Memory B cell (primary cell): ENCODE data around the gene DCPS.
A peak's percentile ranks its signal among the peaks of the same experiment; 100 is the strongest.
"Not testable (repeated sequence)": the region's sequence is repeated elsewhere in the genome, so short reads cannot be mapped to it uniquely, and the experiment has no call there.

Experiments used
- ATAC-seq: fragments of 150-1000 bp; cut with Tn5 transposase; 2 replicates; pipeline ENCODE4 v1.10.0; 2021; ENCODE audit warnings: low read depth, mild to moderate bottlenecking, moderate library complexity
- DNase-seq, 2 donors: peaks; one replicate each; pipeline ENCODE4 v3.0.0; 2022; ENCODE audit warnings: low spot score in 2 of 2
- H3K27ac Mint-ChIP-seq: one replicate; pipeline ENCODE4 v1.8.0; 2022; ENCODE audit warnings: mild to moderate bottlenecking, moderate library complexity, mixed read lengths
- H3K27me3 Mint-ChIP-seq: one replicate; pipeline ENCODE4 v1.8.0; 2022; ENCODE audit warnings: mixed read lengths
- H3K36me3 Mint-ChIP-seq: one replicate; pipeline ENCODE4 v1.8.0; 2022; ENCODE audit warnings: mild to moderate bottlenecking, mixed read lengths
- H3K4me1 Mint-ChIP-seq: one replicate; pipeline ENCODE4 v1.8.0; 2022; ENCODE audit warnings: mixed read lengths
- H3K4me3 Mint-ChIP-seq: one replicate; pipeline ENCODE4 v1.8.0; 2022; ENCODE audit warnings: mild to moderate bottlenecking, moderate library complexity, mixed read lengths
- H3K9me3 Mint-ChIP-seq: one replicate; pipeline ENCODE4 v1.8.0; 2022; ENCODE audit warnings: mixed read lengths

DCPS gene

DNA sequence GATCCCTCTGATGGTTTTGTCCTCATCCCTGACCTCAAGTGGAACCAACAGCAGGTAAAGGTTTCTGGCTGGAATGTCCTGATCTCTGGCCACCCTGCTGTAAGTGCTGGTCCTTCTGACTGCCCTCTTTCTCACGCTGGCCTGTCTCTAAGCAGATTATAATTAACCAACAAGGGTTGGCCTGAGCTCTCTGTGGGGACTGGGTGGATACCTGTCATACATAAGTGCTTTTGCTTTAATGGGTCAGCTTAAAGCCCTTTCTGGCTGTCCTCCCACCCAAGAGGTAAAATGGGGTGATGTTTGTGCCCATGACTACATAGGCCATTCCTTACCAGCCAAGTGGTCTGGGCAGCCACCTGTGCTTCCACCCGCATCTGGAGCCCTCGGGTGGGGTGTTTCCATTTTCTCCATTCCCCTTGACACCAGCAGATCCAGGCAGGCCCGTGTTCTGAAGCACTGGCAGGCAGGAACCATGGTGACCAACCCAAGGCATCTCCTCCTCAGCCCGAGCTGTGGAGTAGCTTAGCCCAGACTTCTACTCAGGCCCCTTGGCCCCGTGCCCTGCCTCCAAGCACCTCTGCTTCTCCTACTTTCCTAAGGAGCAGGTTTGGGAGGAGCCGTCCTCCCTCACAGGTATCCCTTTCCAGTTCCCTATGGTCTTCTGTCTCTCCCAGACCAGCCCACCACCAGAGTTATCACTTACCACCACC is 34.6 kb downstream of the DCPS start:
- Mint-ChIP-seq H3K27me3 (no peaks in the 10 kb centered on the region), H3K9me3 (no peaks in the 10 kb centered on the region), H3K36me3 (peaks cover 41% of the 10 kb centered on the region)

DNA sequence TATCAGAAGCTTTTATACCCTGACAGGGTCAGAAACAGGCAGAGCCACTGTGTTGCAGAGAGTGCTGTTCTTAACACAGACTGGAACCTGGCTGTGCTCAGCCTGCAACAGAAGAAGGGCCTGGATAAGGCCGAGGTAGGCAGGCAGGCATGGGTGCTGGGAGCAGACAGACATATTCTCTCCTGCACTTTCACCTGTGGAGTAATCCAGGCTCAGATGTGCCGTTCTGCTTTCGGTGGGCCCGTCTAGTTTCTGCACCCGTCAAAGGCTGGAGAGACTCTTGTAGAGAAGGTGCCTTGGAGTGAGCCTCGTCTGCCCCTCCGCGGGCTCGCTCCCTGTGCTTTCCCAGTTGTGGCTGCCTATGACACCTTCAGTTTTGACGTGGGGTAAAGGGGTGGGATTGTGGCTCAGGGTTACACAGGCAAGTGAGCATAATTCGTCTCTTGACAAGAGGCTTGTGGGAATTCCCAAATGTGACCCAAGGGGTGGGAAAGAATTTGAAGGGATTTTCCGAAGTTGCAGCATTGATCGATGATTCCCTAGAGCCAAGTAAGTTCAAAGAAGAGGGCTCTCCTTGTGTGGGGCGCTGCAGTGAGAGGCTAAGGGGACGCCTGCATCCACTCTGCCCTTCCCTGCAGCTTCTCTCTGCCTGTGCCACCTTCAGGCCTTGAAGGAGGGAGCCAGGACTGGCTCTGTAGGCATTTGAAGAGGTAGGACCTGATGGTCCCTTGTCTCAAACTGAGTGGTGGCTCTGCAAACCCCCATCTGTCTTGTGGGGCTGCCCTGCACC is 35.4 kb downstream of the DCPS start:
- Mint-ChIP-seq H3K9me3 (no peaks in the 10 kb centered on the region), H3K36me3 (peaks cover 40% of the 10 kb centered on the region), H3K4me3 (no peak overlapping the region), H3K27ac (peak overlapping the region; percentile 28), H3K4me1 (peaks cover 3% of the 10 kb centered on the region), H3K27me3 (no peaks in the 10 kb centered on the region)
- no peak for DNase-seq
- no peak for ATAC-seq

More for the DNA sequence above, 34.6 kb downstream of the DCPS start:
- ATAC-seq, result no peak
- Mint-ChIP-seq H3K27ac (no peak overlapping the region), H3K4me1 (peaks cover 3% of the 10 kb centered on the region), H3K4me3 (no peak overlapping the region)
- no peak for DNase-seq

DNA sequence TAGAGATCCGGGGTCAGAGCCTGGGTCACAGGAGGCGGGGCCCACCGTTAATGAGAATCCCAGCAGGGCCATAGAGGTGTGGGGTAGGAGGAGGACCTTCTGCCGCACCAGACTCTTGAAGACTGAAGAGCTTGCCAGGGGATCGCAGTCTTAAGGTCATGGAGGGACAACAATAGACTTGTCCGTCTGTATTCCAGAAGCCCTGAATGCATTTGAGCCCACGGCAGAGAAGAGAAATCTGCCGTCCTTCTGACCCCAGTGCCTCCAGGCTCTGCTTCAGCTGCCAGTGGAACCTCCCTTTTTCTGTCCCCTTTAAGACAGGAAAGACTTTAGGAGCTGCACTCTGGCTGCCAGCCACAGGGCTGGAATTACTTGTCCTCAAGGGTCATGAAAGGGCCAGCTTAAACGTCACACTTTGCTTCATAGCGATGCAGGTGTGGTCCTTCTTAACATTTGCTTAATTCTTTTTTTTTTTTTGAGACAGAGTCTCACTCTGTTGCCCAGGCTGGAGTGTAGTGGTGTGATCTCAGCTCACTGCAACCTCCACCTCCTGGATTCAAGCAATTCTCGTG is 36.1 kb downstream of the DCPS start:
- no peak for DNase-seq
- Mint-ChIP-seq H3K27ac (no peak overlapping the region), H3K36me3 (peaks cover 41% of the 10 kb centered on the region), H3K9me3 (no peaks in the 10 kb centered on the region), H3K4me3 (no peak overlapping the region), H3K4me1 (peaks cover 3% of the 10 kb centered on the region), H3K27me3 (no peaks in the 10 kb centered on the region)
- no peak for ATAC-seq

DNA sequence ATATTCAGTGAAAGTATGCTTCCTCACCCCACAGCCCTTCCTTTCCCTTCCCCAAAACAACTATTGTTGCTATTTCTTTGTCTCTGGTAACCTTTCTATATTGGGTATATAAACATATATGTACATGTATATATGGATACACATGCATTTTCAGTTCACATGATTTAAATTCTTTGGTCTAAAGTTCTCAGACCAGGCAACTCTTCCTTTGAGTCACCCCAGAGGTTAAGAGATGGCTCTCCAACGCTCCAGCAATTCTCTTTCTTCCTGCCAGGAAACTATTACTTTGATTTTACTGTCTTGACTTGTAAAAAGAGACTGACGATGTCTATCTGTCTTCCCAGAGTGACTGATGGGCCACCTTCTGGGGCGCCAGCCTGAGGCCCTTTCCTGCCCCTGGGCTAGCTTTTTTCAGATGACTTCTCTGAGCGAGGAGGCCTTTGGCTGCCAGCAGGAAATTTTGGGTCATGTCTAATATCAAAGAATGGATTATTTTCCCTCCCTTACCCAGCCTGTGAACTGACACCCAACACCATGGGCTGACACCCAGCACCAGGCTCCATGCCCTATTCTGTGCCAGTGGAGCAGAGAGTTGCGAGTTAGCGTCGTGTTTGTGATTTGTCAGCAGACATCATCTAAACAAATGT is 37.2 kb downstream of the DCPS start:
- ATAC-seq (no peak), DNase-seq (no peak)
- H3K4me1 Mint-ChIP-seq, result peaks cover 3% of the 10 kb centered on the region
- H3K27ac Mint-ChIP-seq, result no peak overlapping the region
- H3K4me3 Mint-ChIP-seq, result no peak overlapping the region
- peaks cover 42% of the 10 kb centered on the region for H3K36me3 Mint-ChIP-seq
- no peaks in the 10 kb centered on the region for H3K9me3 Mint-ChIP-seq
- H3K27me3 Mint-ChIP-seq, result no peaks in the 10 kb centered on the region

DNA sequence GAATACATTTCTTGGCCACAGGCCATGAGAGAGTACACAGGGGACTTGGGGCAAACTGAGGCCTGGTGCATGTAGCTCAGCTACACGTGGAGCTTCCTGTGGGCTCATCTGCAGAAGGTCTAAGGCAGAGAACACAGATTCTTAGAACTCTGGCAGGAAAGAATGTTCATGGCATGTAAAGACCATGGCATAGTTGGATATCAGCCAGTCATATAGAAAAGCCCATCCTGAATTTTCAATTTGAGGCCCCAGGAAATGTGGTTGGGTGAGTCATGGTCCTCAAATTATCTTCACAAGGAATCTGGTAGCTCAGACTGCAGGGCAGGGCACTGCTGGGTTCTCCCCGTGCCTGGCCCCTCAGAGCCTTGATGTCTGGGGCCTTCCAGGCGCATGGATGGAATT is 37.9 kb downstream of the DCPS start:
- Mint-ChIP-seq H3K9me3 (no peaks in the 10 kb centered on the region), H3K4me3 (no peak overlapping the region), H3K27ac (no peak overlapping the region), H3K4me1 (no peaks in the 10 kb centered on the region), H3K36me3 (peaks cover 38% of the 10 kb centered on the region), H3K27me3 (no peaks in the 10 kb centered on the region)
- DNase-seq, result no peak
- ATAC-seq, result no peak

DNA sequence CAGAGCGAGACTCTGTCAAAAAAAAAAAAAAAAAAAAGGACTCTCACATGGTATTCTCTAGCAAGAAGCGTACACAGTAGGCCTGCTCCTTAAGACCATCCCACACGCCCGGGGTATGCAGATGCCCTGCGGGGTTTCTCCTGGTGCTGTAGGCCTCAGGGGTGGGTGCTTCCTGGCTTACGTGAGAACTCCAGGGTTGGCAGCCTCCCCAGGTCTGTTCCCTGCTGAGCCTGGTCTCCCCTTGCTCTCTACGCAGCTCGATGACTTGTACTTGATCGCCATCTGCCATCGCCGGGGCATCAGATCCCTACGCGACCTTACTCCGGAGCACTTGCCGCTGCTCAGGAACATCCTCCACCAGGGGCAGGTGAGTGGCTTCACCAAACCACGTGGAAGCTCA is 39.2 kb downstream of the DCPS start:
- Mint-ChIP-seq H3K9me3 (no peaks in the 10 kb centered on the region), H3K36me3 (peaks cover 38% of the 10 kb centered on the region), H3K4me3 (no peak overlapping the region), H3K27me3 (no peaks in the 10 kb centered on the region), H3K4me1 (no peaks in the 10 kb centered on the region), H3K27ac (no peak overlapping the region)
- DNase-seq, result no peak
- no peak for ATAC-seq

DNA sequence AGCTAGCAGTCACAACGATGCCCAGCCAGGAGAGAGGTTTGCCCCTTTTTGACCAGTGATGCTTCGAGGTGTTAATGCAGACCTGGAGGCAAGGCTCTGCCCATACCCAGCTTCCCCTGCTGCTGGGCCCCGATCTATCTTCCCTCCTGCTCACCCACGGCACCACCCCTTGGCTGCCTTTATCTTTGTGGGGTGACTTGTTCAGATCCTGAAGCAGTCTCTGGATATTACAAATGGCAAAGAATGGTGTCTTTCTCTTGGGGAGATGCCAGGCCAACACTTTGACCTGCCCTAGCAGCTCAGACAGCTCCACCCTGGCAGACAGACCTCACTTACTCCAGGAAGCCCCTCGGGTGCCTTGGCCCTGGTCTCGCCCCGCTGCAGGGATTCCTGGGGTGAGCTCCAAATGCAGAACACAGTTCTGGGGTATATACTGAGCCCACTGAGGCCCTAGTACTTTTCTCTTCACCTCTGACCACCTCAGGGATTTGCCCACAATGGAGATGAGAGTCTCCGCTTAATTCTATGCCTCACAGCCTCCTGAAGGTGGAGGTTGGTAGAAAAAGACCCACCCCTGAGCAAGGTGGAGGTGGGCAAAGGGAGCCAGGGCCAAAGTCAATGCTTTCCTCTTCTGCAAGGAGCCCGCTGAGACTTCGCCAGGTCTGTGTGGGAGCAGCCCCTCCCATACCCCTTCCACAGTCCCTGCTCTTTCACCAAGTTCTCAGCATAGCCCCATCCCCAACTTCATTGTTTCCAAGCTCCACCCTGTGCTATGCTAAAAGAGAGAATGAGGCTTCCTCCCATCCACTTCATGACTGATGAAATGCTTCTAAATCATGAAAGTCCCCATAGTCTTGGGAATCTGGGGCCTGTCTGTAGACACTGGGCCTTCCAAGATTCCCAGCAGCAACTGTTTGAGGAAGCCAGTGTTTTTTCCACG is 40.6 kb downstream of the DCPS start:
- H3K36me3 Mint-ChIP-seq, result peaks cover 28% of the 10 kb centered on the region
- no peaks in the 10 kb centered on the region for H3K27me3 Mint-ChIP-seq
- H3K9me3 Mint-ChIP-seq, result no peaks in the 10 kb centered on the region
- DNase-seq (no peak), ATAC-seq (no peak)
- H3K4me3 Mint-ChIP-seq, result no peak overlapping the region
- no peaks in the 10 kb centered on the region for H3K4me1 Mint-ChIP-seq
- peak overlapping the region; percentile 42 for H3K27ac Mint-ChIP-seq

DNA sequence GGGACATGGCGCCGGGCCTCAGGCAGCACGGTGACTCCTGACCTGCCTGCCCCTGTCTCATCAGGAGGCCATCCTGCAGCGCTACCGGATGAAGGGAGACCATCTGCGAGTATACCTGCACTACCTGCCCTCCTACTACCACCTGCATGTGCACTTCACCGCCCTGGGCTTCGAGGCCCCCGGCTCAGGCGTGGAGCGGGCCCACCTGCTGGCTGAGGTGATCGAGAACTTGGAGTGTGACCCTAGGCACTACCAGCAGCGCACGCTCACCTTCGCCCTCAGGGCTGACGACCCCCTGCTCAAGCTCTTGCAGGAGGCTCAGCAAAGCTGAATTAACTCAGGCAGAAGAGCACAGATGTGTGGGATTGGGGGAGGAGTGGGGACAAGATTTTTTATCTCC is 41.4 kb downstream of the DCPS start:
- Mint-ChIP-seq H3K4me3 (no peak overlapping the region), H3K4me1 (no peaks in the 10 kb centered on the region), H3K27ac (no peak overlapping the region), H3K9me3 (no peaks in the 10 kb centered on the region), H3K36me3 (peaks cover 28% of the 10 kb centered on the region), H3K27me3 (no peaks in the 10 kb centered on the region)
- no peak for DNase-seq
- ATAC-seq, result no peak

DNA sequence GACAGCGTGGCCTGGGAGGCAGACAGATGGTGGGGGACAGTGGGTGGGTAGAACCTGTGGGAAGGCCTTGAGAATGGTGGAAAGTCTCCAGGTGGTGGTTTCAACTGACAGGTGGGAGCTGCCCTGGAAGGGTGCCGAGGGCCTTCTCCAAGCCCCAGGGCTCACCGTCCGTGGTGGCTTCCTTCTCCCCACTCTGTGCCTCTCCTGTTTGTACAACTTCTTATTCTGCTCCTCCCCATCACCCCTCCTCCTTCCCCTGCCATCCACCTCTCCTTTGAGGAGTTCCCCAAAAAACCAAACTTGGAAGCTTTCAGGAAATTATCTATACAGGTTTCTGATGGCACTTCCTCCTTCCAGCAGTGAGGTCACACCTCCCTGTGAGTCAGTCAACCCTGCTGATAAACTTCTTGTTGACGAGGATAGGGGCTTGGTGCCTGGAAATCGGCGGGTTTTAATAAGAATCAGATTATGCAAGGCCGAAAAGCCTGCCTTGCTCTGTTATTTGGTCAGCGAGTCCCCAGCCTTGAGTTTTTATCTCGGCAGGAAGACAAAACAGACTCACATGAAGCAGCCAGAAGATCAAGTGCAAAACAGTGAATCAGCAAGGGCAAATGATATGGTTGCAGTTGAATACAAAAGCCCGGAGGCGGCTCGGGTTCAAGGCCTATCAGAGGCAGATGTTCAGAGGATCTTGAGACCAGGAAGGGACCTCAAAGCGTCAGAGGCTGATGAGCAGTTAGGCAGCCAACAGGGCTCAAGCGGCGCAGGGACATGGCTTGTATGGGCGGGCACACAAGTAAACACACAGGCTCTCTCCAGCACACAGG is 42.1 kb downstream of the DCPS start:
- Mint-ChIP-seq H3K27me3 (no peaks in the 10 kb centered on the region), H3K4me1 (no peaks in the 10 kb centered on the region), H3K4me3 (no peak overlapping the region), H3K27ac (no peak overlapping the region), H3K36me3 (peaks cover 31% of the 10 kb centered on the region), H3K9me3 (no peaks in the 10 kb centered on the region)
- no peak for ATAC-seq
- no peak for DNase-seq

DNA sequence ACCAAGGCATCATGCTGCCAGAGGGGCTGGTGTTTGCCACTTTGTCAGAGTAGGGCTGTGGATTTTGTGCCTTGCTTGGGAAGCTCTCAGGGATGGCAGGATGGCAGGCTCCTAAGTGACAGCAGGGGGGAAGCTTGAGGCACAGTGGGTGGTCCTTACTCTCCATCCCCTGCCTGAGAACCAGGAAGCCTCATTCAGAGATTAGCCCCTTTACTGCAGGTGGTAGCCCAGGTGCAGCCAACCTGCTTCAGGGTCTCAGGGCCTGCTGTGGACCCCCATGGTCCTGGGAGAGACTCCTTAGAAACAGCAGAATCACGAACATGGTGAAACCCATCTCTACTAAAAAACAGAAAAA is 42.7 kb downstream of the DCPS start:
- no peak for DNase-seq
- H3K27ac Mint-ChIP-seq, result no peak overlapping the region
- H3K4me3 Mint-ChIP-seq, result no peak overlapping the region
- H3K9me3 Mint-ChIP-seq, result no peaks in the 10 kb centered on the region
- peaks cover 29% of the 10 kb centered on the region for H3K36me3 Mint-ChIP-seq
- no peak for ATAC-seq
- no peaks in the 10 kb centered on the region for H3K27me3 Mint-ChIP-seq
- no peaks in the 10 kb centered on the region for H3K4me1 Mint-ChIP-seq

DNA sequence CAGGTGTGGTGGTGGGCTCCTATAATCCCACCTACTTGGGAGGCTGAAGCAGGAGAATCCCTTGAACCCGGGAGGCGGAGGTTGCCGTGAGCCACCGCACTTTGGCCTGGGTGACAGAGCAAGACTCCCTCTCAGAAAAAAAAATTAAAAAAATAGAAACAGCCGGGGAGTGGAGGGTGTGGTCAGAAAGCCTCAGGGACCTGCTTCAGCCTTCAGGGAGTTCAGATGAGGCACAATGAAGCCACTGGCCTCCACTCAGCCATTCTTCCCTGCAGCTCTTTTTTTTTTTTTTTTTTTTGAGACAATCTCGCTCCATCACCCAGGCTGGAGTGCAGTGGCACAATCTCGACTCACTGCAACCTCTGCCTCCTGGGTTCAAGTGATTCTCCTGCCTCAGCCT is 43.1 kb downstream of the DCPS start:
- H3K9me3 Mint-ChIP-seq, ATAC-seq, DNase-seq, H3K27me3 Mint-ChIP-seq, H3K4me1 Mint-ChIP-seq, H3K4me3 Mint-ChIP-seq, H3K27ac Mint-ChIP-seq: not testable (repeated sequence)
- peaks cover 25% of the 10 kb centered on the region for H3K36me3 Mint-ChIP-seq

DNA sequence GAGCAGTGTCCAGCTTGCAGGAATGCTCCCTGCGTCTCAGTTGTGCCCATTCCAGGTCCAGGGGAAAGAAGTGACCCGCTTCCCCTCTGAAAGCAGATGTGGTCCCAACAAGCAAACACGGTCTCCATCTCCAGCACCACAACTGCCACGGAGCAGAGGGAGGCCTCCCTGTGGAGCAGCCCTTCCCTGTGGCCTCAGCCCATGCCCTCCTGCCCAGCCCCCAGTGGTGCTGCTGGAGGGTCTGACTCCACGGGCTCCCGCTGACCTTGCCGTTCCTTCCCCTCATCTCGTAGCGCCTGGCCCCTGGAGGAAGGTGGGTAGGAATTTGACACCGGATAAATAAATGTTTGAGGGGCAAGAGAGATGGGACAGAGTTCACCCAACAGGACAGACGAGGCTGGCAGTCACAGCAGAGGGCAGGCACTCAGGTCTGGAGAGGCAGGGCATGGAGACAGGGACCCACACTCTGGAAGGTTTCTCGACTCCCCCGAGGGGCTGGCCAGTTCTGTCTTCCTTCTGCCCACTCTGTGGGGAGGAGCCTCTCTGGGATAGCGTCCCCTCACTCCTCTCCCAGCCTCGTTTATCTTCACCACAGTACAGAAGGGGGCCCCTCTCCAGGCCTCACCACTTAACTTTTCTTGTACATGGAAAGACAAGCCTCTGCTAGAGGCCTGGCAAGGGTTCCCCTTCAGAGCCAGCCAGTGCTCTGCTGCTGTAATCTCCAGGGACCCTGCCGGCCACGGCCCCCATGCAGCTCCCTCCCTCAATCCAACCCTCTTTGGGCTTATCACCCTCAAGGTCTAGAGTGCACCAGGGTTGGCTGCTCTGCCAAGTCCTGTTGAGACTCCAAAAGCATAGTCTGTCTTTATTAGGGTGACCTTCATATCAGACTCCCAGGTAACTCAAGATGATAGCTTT is 44.1 kb downstream of the DCPS start:
- H3K27me3 Mint-ChIP-seq, result no peaks in the 10 kb centered on the region
- H3K36me3 Mint-ChIP-seq, result peaks cover 19% of the 10 kb centered on the region
- H3K4me3 Mint-ChIP-seq, result no peak overlapping the region
- no peak for DNase-seq
- H3K9me3 Mint-ChIP-seq, result no peaks in the 10 kb centered on the region
- peaks cover 5% of the 10 kb centered on the region for H3K4me1 Mint-ChIP-seq
- no peak overlapping the region for H3K27ac Mint-ChIP-seq
- no peak for ATAC-seq
